ENCODE measurements around the gene POMGNT1.

POMGNT1 gene

DNA sequence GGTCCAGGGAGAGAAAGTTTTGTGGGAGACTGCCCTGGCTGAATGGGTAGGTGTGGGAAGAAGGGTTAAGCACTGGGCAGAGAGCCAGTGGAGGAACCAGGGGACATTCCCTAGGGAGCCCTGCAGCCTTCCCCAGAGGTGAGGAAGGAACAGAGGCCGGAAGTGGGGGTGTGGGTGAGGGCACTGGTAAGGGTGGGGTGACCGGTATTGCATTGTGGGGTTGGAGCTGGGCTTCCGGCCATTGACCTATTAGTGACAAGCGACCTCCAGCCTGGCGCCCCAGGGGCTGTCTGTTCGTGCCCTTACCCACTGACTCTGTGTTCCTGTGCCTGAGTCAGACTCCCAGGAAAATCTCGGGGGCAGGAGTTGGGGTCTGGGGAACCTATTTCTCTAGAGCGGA lies 26.9 kb downstream of the POMGNT1 start:
- H3K4me1 ChIP-seq (ENCODE audit: insufficient read depth, low read length, severe bottlenecking) = peaks cover 16% of the 10 kb centered on the region
- H2AFZ ChIP-seq (ENCODE audit: low read length) = no peak overlapping the region
- H3F3A ChIP-seq (ENCODE audit: insufficient read depth, low read length) = no peaks in the 10 kb centered on the region
- H3K9ac ChIP-seq (ENCODE audit: low read length) = no peak overlapping the region
- H3K9me2 ChIP-seq (ENCODE audit: low read depth, low read length) = no peaks in the 10 kb centered on the region
- no peaks in the 10 kb centered on the region for H4K20me1 ChIP-seq (ENCODE audit: insufficient read depth, low read length)
- H3K4me3 ChIP-seq (ENCODE audit: low read depth, low read length, poor library complexity, severe bottlenecking) = no peak overlapping the region
- H3K36me3 ChIP-seq (ENCODE audit: insufficient read depth, low read length) = no peaks in the 10 kb centered on the region; the same call in 1 of the 2 replicates
- no peak overlapping the region for H3K4me2 ChIP-seq (ENCODE audit: low read length)
- H3K27me3 ChIP-seq (ENCODE audit: insufficient read depth, low read length) = no peaks in the 10 kb centered on the region; the same call in 1 of the 2 replicates
- no peaks in the 10 kb centered on the region for H3K79me2 ChIP-seq (ENCODE audit: insufficient read depth, low read length)
- no peak overlapping the region for H3K27ac ChIP-seq (ENCODE audit: low read depth, low read length, poor library complexity, severe bottlenecking)
- no peak for TF ChIP-seq CTCF (IDR thresholded peaks at IDR 0.05; ENCODE audit: low read length)
- H3K9me3 ChIP-seq (ENCODE audit: low read length) = no peaks in the 10 kb centered on the region

GRCh38 chr1:46169811-46170454 lies 28.3 kb downstream of the POMGNT1 start:
- Histone ChIP-seq H2AFZ (ENCODE audit: low read length) (no peak overlapping the region), H3K36me3 (ENCODE audit: insufficient read depth, low read length) (no peaks in the 10 kb centered on the region; the same call in 1 of the 2 replicates), H3K4me1 (ENCODE audit: insufficient read depth, low read length, severe bottlenecking) (peaks cover 20% of the 10 kb centered on the region), H4K20me1 (ENCODE audit: insufficient read depth, low read length) (no peaks in the 10 kb centered on the region), H3K27ac (ENCODE audit: low read depth, low read length, poor library complexity, severe bottlenecking) (no peak overlapping the region), H3K9me2 (ENCODE audit: low read depth, low read length) (no peaks in the 10 kb centered on the region), H3K79me2 (ENCODE audit: insufficient read depth, low read length) (no peaks in the 10 kb centered on the region), H3K27me3 (ENCODE audit: insufficient read depth, low read length) (no peaks in the 10 kb centered on the region; the same call in 1 of the 2 replicates), H3K9me3 (ENCODE audit: low read length) (no peaks in the 10 kb centered on the region), H3F3A (ENCODE audit: insufficient read depth, low read length) (no peaks in the 10 kb centered on the region), H3K4me2 (ENCODE audit: low read length) (no peak overlapping the region), H3K9ac (ENCODE audit: low read length) (no peak overlapping the region), H3K4me3 (ENCODE audit: low read depth, low read length, poor library complexity, severe bottlenecking) (no peak overlapping the region)
- no peak for TF ChIP-seq EZH2 (IDR thresholded peaks at IDR 0.05; ENCODE audit: borderline replicate concordance, low read length)
- no peak for TF ChIP-seq CTCF (IDR thresholded peaks at IDR 0.05; ENCODE audit: low read length)

- H4K20me1 ChIP-seq (ENCODE audit: insufficient read depth, low read length) = no peaks in the 10 kb centered on the region
- no peaks in the 10 kb centered on the region; the same call in 1 of the 2 replicates for H3K27me3 ChIP-seq (ENCODE audit: insufficient read depth, low read length)
- H3K36me3 ChIP-seq (ENCODE audit: insufficient read depth, low read length) = no peaks in the 10 kb centered on the region; the same call in 1 of the 2 replicates
- no peak overlapping the region for H3K4me2 ChIP-seq (ENCODE audit: low read length)
- no peaks in the 10 kb centered on the region for H3K79me2 ChIP-seq (ENCODE audit: insufficient read depth, low read length)
- H3K9me2 ChIP-seq (ENCODE audit: low read depth, low read length) = no peaks in the 10 kb centered on the region
- peaks cover 18% of the 10 kb centered on the region for H3K4me1 ChIP-seq (ENCODE audit: insufficient read depth, low read length, severe bottlenecking)
- no peak for TF ChIP-seq CTCF (IDR thresholded peaks at IDR 0.05; ENCODE audit: low read length)
- TF ChIP-seq EZH2 (IDR thresholded peaks at IDR 0.05; ENCODE audit: borderline replicate concordance, low read length) = no peak
- no peak overlapping the region for H3K27ac ChIP-seq (ENCODE audit: low read depth, low read length, poor library complexity, severe bottlenecking)
- no peak overlapping the region for H2AFZ ChIP-seq (ENCODE audit: low read length)
- H3K9me3 ChIP-seq (ENCODE audit: low read length) = no peaks in the 10 kb centered on the region
- H3F3A ChIP-seq (ENCODE audit: insufficient read depth, low read length) = no peaks in the 10 kb centered on the region
- no peak overlapping the region for H3K4me3 ChIP-seq (ENCODE audit: low read depth, low read length, poor library complexity, severe bottlenecking)
- no peak overlapping the region for H3K9ac ChIP-seq (ENCODE audit: low read length)
These were observed 29.8 kb downstream of the POMGNT1 start for GRCh38 chr1:46168477-46168876.
